ENCODE measurements around the gene DNAJB1.

Gene DNAJB1

DNA sequence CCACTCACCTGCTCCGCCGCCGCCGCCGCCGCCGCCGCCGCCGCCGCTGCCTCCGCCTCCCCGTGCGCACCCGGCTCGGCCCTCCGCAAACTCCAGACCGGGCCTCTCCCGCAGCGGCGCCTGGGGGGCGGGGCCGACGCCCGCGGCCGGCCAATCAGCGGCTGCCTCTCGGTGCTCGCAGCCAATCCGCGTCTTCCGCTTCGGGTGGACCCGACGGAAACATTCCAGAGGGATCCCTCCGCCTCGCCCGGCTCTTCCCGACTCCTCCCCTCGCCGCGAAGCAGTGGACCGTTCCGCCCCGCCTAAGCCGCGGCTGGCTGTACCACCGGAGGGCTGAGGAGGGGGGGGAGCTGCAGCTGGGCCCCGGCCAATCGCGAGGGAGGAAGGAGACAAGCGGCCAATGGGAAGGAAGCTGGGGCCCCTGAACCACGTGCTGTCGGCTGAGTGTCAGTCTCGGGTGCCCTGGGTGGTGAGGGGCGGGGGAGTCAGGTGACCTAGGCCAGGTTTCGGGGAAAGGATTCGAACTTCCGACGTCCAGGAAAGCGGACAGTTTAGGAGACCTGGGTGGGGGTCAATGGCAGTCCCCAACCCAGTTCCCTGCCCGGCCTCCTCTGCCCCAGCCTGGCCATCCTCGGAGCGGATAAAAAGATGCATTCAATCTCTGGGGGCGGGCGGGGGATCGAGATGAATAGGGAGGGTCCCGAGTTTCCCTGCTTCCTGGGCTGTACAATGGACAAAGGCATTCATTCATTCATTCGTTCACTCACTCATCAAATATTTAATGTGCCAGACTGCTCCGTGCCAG is 22.0 kb downstream of the DNAJB1 start, which contains the start of gene GIPC1:
Gene GIPC1 (minus strand): TSS at position 99 of the 805 bp plus-strand sequence. CDS start 13,151 bp downstream, outside the sequence.
- DNase-seq (ENCODE audit: low read depth), result peak; percentile 69

- DNase-seq (ENCODE audit: low read depth), result no peak
Observed at GRCh38 chr19:14495672-14496028, 22.5 kb downstream of the DNAJB1 start.

DNA sequence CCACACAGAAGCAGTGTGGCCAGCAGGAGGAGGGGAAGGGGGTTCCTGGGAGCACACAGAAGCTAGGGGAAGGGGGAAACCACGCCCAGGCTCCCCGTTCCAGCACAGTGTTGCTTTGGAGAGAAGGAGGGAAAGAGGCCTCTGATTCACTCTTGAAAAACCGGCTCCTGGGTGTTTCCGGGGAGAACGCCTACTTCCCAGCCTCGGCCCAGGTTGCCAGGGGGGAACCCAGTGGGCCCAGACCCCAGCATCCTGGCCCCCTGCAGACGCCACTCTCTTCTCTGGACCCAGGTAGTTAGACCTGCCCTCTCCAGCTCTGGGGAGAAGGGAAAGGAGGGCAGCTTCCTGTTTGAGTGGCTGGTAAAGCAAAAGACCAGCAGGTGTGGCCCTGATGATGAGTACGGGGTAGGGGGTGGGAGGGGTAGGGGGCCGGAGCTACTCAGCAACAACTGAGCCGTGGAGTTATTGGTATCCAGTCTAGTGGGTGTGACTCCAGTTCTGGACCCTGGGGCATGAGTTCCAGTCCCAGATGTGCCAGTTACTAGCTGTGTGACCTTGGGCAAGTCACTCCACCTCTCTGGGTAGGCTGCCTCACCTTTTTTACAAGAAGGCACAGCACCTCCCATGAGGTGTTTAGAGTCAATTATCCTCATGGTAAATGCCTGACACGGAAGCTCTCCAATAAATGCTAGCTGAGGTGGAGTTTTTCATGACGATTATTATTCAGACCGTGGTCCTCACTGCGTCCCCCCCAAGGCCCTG is 23.1 kb downstream of the DNAJB1 start:
- no peak for DNase-seq (ENCODE audit: low read depth)

DNA sequence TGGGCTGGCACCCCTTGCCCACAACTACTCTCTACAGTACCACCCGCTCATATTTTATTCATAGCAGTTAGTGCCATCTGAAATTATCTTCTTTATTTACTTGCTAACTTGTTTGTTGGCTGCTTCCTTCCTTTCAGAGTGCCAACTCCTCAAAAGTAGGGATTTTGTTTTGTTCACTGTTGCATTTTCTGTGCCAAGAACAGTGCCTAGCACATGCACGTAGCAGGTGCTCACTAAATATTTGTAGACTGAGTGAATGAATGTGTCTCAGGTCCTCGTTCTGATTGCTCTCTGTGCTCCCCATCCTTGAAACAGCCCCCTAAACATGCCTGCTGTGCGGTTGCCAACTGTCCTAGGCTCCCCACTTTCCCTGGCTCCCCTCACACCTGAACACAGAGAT is 23.8 kb downstream of the DNAJB1 start:
- DNase-seq (ENCODE audit: low read depth), result no peak

GRCh38 chr19:14492756-14493337 is 25.4 kb downstream of the DNAJB1 start:
- DNase-seq (ENCODE audit: low read depth), result no peak

GRCh38 chr19:14487370-14488125 is 30.6 kb downstream of the DNAJB1 start:
- no peak for DNase-seq (ENCODE audit: low read depth)

- DNase-seq (ENCODE audit: low read depth), result no peak
Observed at GRCh38 chr19:14482172-14482941, 35.8 kb downstream of the DNAJB1 start.

- no peak for DNase-seq (ENCODE audit: low read depth)
Observed at GRCh38 chr19:14480700-14481079, 37.5 kb downstream of the DNAJB1 start.

DNA sequence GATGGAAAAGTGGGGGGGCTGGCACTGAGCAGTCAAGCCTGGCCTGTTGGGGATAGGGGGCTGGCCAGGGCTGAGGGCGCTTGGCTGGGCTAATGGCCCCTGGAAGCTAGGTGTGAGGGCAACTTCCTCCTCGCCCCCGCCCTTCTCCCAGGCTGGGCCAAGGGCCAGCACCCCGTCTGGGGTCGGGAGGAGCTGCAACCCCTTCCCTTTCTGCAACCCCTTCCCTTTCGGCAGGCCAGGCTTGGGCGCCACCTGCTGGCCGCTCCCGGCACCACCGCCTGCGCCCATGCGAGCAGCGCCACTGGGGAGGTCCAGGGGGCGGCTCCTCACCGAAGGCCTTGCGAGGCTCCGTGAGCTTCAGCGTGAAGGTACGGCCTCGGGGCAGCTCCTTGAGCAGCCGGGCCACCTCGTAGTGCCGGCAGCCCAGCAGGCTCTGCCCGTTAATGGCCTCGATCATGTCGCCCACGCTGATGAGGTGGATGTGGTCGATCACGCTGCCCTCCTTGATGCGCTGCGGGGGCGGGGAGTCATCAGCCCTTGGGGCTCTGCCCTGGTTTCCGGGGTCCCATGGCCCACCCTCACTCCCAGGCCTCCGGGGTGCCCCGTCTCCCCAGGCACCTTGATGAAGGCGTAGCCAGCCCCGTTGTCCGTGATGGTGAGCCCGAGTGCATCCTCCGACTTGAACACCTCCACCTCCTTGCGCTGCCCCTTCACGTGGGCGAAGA is 38.1 kb downstream of the DNAJB1 start:
- peak; percentile 46 for DNase-seq (ENCODE audit: low read depth)

GRCh38 chr19:14479309-14479974 is 38.8 kb downstream of the DNAJB1 start:
- DNase-seq (ENCODE audit: low read depth), result no peak

DNA sequence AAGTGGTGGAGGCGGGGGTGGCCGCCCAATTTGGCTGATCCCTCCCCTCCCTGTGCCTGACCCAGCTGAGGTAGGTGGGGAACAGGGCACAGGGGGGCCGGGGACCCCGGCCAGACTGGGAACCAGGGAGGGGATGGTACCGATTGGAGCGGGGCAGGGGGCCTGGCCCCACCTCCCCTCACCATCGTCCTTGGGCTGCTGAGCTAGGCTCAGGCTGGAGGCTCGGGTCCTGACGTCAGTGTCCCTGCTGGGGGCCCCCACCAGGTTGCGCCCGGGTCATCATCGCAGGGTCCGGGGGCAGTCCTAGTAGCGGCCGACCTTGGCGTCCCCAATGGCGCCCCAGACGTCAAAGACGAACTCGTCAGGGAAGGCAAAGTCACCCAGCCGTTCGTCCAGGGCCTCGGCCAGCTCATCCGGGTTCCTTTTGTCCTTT is 40.1 kb downstream of the DNAJB1 start:
- no peak for DNase-seq (ENCODE audit: low read depth)

DNA sequence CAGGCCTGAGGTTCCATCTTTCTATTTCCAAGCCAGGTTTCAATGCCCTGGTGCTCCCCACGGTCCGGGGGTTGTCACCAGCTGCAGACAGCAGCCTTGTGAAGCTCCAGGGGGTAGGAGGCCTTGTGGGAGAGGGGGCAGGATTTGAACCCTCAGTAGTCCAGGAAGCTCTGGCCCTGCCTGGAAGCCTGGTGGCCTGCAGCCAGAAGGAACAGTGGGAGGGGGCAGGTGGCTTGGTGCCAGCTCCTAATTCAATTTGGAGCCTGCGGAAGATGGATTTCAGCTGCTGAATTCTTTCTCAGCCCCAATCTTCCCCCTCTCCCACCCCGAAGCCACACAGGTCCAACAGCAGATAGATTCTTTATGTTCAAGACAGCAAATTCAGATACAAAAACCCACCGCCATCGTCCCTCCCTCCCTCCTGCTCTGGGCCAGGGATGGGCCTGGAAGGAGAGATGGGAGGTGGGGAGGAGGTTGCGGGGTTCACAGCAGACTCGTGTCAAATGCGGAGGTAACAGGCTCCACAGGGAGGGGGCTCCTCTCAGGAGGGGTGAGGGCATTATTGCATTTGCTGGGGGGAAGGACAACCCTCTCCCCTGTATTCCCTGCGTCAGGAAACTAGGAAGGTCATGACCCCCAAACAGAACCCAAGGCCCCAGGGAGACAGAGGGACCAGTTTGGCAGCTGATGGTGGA is 40.6 kb downstream of the DNAJB1 start:
- no peak for DNase-seq (ENCODE audit: low read depth)

DNA sequence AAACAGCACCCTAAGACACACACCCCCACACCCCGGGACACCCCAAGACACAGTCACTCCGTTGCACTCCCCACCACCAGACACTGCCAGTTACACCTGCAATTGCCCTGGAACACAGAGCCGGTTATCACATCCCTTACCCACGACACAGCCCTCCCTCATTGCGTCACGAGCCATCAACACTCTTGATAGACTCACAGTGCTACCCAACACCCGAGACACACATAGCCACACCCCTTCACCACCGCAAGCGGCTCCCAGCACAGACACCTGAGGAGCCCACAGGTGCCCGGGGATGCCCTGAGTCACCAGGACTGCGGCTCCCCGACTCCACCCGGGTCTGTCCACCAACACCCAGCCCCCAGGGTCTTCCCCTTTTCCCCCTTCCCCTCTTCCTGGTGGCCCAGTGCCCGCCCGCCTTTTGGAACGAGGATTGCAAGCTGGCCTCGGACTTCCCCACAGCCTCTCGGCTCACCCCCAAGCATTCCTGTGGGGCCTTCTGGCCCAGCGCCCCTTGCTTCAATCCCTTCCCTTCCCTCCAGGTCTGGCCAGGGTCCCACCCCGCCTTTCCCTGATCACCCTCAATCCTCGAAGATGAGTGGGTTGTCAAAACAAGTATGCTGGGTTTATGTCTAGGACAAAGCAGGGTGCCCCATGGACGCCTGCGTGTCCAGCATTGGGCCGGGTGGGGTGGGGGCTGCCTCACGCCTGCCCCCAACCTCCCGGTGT is 41.4 kb downstream of the DNAJB1 start:
- peak; percentile 40 for DNase-seq (ENCODE audit: low read depth)

- DNase-seq (ENCODE audit: low read depth), result no peak
Observed at GRCh38 chr19:14476327-14476672, 41.9 kb downstream of the DNAJB1 start.

GRCh38 chr19:14475251-14476073 is 42.7 kb downstream of the DNAJB1 start, which contains the start of gene PTGER1:
TSS of gene PTGER1 (minus strand) at chr19:14475354. CDS start at chr19:14474320, 1,034 bp downstream.
- DNase-seq (ENCODE audit: low read depth), result no peak

DNA sequence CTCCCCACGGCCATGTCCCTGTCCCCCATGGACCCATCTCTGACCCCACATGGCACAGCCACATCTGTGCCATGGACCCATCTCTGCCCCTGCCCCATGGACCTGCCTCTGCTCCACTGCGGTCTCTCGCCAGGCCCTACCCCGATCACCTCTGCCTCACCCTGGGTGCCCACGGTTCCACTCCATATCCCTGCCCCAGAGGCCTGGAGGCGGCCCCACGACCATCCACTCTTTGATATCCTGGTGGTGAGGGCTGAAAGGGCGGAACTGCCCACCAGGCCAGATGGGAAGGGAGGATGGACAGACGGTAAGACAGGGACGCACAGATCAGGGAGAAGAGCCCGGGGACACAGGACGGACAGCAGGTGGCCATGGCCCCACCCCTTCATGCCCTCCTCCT is 43.4 kb downstream of the DNAJB1 start:
- no peak for DNase-seq (ENCODE audit: low read depth)

DNA sequence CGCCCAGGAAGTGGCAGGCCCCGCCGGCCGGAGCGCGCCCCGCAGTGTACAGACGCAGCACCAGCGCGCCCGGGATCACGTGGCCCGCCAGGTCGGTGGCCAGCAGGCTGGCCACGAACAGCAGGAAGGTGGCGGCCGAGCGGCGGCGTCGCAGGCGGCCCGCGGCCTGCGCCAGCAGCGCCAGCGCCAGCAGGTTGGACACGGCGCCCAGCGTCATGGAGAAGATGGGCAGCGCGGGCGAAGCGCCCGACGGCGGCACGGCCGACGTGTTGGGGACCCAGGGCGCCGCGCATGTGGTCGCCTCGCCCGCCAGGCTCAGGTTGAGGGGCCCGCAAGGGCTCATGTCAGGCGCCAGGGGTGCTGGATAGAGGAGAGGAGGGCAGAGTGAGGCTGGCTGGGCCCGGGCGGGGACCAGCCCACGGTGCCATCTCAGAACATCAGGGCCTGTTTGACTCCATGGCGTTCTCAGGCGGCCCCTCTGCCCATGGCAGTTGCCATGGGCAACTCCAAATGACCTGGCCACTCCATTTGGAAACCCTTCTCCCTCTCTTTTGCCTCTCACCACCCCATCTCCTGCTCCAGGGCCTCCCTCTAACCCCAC is 44.1 kb downstream of the DNAJB1 start:
- no peak for DNase-seq (ENCODE audit: low read depth)
